SK-N-SH (cell line): Measurements from ENCODE around the gene INTS3.
"Not testable (repeated sequence)": the region's sequence is repeated elsewhere in the genome, so short reads cannot be mapped to it uniquely, and the experiment has no call there.

Source experiments
- CTCF ChIP-seq: fragments of 200-600 bp; sonication (generic); IDR thresholded peaks from 2 replicates; pipeline ENCODE4 v1.6.1; 2017; ENCODE audit warnings: antibody characterized with exemption, mild to moderate bottlenecking, moderate library complexity
- EP300 ChIP-seq, 2 experiments: IDR thresholded peaks; 2 replicates each; pipeline versions ENCODE4 v1.4.0 to v1.6.1; 2012; ENCODE audit warnings: borderline replicate concordance in 1 of 2, low read depth in 1 of 2, low read length in 1 of 2
- FOXM1 ChIP-seq: IDR thresholded peaks from 2 replicates; pipeline ENCODE4 v1.4.0; 2012; ENCODE audit warnings: low read depth, mild to moderate bottlenecking
- GABPA ChIP-seq: IDR thresholded peaks from 2 replicates; pipeline ENCODE4 v1.4.0; 2012; ENCODE audit warnings: low read depth, mild to moderate bottlenecking

DNA sequence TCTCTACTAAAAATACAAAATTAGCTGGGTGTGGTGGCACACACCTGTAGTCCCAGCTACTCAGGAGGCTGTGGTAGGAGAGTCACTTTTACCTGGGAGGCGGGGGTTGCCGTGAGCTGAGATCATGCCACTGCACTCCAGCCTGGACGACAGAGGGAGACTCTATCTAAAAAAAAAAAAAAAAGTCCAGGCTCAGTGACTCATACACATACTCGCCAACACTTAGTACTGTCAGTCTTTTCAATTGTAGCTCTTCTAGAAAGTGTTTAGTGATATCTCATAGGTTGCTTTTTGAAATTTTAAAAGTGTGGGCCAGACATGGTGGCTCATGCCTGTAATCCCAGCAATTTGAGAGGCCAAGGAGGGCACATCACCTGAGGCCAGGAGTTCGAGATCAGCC, 11.6 kb upstream of the INTS3 start:
- TF ChIP-seq EP300 (IDR thresholded peaks at IDR 0.05; ENCODE audit: borderline replicate concordance in 1 of 2, low read depth in 1 of 2, low read length in 1 of 2); CTCF; FOXM1; GABPA: not testable (repeated sequence)
